Trophoblast cell (in vitro differentiated cells and primary cell): ENCODE results near the gene SIX1.
A peak's percentile ranks its signal among the peaks of the same experiment; 100 is the strongest.

ENCODE experiments used
- DNase-seq, 2 donors: peaks; one replicate each; pipeline ENCODE4 v3.0.0-alpha.2; 2016
- H2AFZ ChIP-seq: 2 replicates; pipeline ENCODE4 v1.6.1; 2013; ENCODE audit warnings: low read length, moderate library complexity, mild to moderate bottlenecking; ENCODE audit not compliant: insufficient read depth, poor library complexity
- H2AK5ac ChIP-seq: 2 replicates; pipeline ENCODE4 v1.6.1; 2013; ENCODE audit warnings: mild to moderate bottlenecking, low read length
- H2BK120ac ChIP-seq: 2 replicates; pipeline ENCODE4 v1.6.1; 2013; ENCODE audit warnings: low read length, mild to moderate bottlenecking, moderate library complexity; ENCODE audit not compliant: insufficient read depth, poor library complexity
- H2BK12ac ChIP-seq: 2 replicates; pipeline ENCODE4 v1.6.1; 2013; ENCODE audit warnings: mild to moderate bottlenecking, low read length, moderate library complexity
- H2BK5ac ChIP-seq: 2 replicates; pipeline ENCODE4 v1.6.1; 2013; ENCODE audit warnings: low read length, low read depth, moderate library complexity, mild to moderate bottlenecking; ENCODE audit not compliant: poor library complexity
- H3K14ac ChIP-seq: 2 replicates; pipeline ENCODE4 v1.6.1; 2013; ENCODE audit warnings: mild to moderate bottlenecking, low read length
- H3K18ac ChIP-seq: 2 replicates; pipeline ENCODE4 v1.6.1; 2013; ENCODE audit warnings: mild to moderate bottlenecking, low read length
- H3K23ac ChIP-seq: 2 replicates; pipeline ENCODE4 v1.6.1; 2013; ENCODE audit warnings: low read length
- H3K27ac ChIP-seq: 2 replicates; pipeline ENCODE4 v1.5.1; 2013; ENCODE audit warnings: low read depth, mild to moderate bottlenecking, inconsistent platforms, low read length, moderate library complexity
- H3K27me3 ChIP-seq: 2 replicates; pipeline ENCODE4 v1.6.1; 2013; ENCODE audit warnings: inconsistent platforms, mild to moderate bottlenecking, low read length, moderate library complexity; ENCODE audit not compliant: insufficient read depth
- H3K36me3 ChIP-seq, 2 experiments: 1 replicate in 1 of 2; 2 replicates in 1 of 2; pipeline ENCODE4 v1.6.1; 2013; ENCODE audit warnings: low read length in 2 of 2, mild to moderate bottlenecking in 2 of 2, moderate library complexity in 1 of 2; ENCODE audit not compliant: insufficient read depth in 2 of 2, control insufficient read depth in 1 of 2
- H3K4ac ChIP-seq: 2 replicates; pipeline ENCODE4 v1.6.1; 2013; ENCODE audit warnings: low read depth, mild to moderate bottlenecking, low read length, moderate library complexity
- H3K4me1 ChIP-seq, 2 experiments: 1 replicate in 1 of 2; 2 replicates in 1 of 2; pipeline ENCODE4 v1.6.1; 2013; ENCODE audit warnings: low read length in 2 of 2, mild to moderate bottlenecking in 2 of 2, moderate library complexity in 1 of 2; ENCODE audit not compliant: insufficient read depth in 2 of 2, control insufficient read depth in 1 of 2
- H3K4me2 ChIP-seq: 2 replicates; pipeline ENCODE4 v1.6.1; 2013; ENCODE audit warnings: inconsistent platforms, mild to moderate bottlenecking, low read length, moderate library complexity
- H3K4me3 ChIP-seq: 2 replicates; pipeline ENCODE4 v1.5.1; 2013; ENCODE audit warnings: mild to moderate bottlenecking, low read depth, low read length, inconsistent platforms
- H3K79me1 ChIP-seq: one replicate; pipeline ENCODE4 v1.6.1; 2013; ENCODE audit warnings: low read length
- H3K79me2 ChIP-seq: 2 replicates; pipeline ENCODE4 v1.6.1; 2013; ENCODE audit warnings: low read length, mild to moderate bottlenecking; ENCODE audit not compliant: control insufficient read depth, insufficient read depth, poor library complexity
- H3K9ac ChIP-seq: 2 replicates; pipeline ENCODE4 v1.6.1; 2013; ENCODE audit warnings: mild to moderate bottlenecking, low read length
- H3K9me3 ChIP-seq: 2 replicates; pipeline ENCODE4 v1.6.1; 2013; ENCODE audit warnings: low read depth, mild to moderate bottlenecking, control low read depth, inconsistent platforms, low read length; ENCODE audit not compliant: insufficient read depth
- H4K12ac ChIP-seq: 2 replicates; pipeline ENCODE4 v1.6.1; 2013; ENCODE audit warnings: low read depth, mild to moderate bottlenecking, low read length, moderate library complexity
- H4K8ac ChIP-seq: 2 replicates; pipeline ENCODE4 v1.6.1; 2013; ENCODE audit warnings: low read depth, mild to moderate bottlenecking, low read length, moderate library complexity
- H4K91ac ChIP-seq: one replicate; pipeline ENCODE4 v1.6.1; 2013; ENCODE audit warnings: low read depth, mild to moderate bottlenecking, low read length, moderate library complexity
- WGBS: extraction: QIAGEN DNeasy Blood & Tissue Kit; methylation state at CpG from one replicate; pipeline ENCODE4 v1.1.7; 2013; ENCODE audit warnings: missing lambda C conversion rate; ENCODE audit not compliant: insufficient read length, insufficient coverage; ENCODE audit errors: extremely low coverage; 5-methylcytosine and 5-hydroxymethylcytosine counted together

Gene SIX1

DNA sequence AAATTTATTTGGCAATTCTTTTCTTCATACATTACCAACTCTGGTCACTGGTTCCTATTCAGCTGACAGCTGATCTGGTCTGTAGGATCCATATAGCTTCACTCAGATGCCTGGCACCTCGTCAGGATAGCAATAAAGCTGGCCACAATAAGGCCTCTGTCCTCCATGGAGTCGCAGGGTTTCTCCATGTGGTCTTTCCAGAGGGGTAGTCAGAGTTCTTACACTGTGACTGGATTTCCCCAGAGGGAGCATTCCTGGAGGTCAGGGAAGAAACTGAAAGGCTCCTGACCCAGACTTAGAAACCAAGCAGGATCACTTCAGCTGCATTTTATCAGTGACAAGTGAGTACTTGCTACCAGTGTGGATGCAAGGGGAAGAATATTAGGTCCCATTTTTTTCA is 34.9 kb upstream of the SIX1 start:
- no peak overlapping the region for H3K23ac ChIP-seq
- no peak overlapping the region for H2BK5ac ChIP-seq
- no peak overlapping the region for H3K4me3 ChIP-seq
- no peaks in the 10 kb centered on the region for H3K79me1 ChIP-seq
- H3K36me3 ChIP-seq, result no peaks in the 10 kb centered on the region
- no peaks in the 10 kb centered on the region for H3K9me3 ChIP-seq
- no peak overlapping the region for H2AK5ac ChIP-seq
- H4K8ac ChIP-seq, result no peak overlapping the region
- no peaks in the 10 kb centered on the region for H3K27me3 ChIP-seq
- WGBS, result no CpG with 5 or more reads among the region's 2 CpGs
- no peak overlapping the region for H2AFZ ChIP-seq
- H4K12ac ChIP-seq, result no peak overlapping the region
- no peak overlapping the region for H3K14ac ChIP-seq
- H4K91ac ChIP-seq, result no peak overlapping the region
- no peak overlapping the region for H3K18ac ChIP-seq
- no peaks in the 10 kb centered on the region for H3K79me2 ChIP-seq
- no peak overlapping the region for H2BK12ac ChIP-seq
- H3K27ac ChIP-seq, result no peak overlapping the region
- no peaks in the 10 kb centered on the region for H3K4me1 ChIP-seq
- no peak for DNase-seq
- no peak overlapping the region for H3K4ac ChIP-seq
- no peak overlapping the region for H2BK120ac ChIP-seq
- no peak overlapping the region for H3K9ac ChIP-seq
- H3K4me2 ChIP-seq, result no peak overlapping the region

DNA sequence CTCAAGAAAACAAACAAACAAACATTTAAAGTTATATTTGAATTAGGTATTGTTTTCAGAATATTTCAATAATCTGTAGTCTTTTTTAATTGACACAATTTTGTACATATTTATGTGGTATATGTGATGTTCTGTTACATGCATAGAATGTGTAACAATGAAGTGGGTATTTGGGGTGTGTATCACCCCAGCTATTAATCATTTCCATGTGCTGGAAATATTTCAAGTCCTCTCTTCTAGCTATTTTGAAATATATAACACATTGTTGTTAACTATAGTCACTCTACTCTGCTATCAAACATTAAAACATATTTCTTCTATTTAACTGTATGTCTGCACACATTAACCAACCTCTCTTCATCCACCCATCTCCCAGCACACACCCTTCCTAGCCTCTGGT is 32.0 kb upstream of the SIX1 start:
- Histone ChIP-seq H2AFZ (no peak overlapping the region), H3K18ac (no peak overlapping the region), H2AK5ac (no peak overlapping the region), H3K27ac (no peak overlapping the region), H3K23ac (no peak overlapping the region), H4K12ac (no peak overlapping the region), H3K4me1 (no peaks in the 10 kb centered on the region), H3K79me2 (no peaks in the 10 kb centered on the region), H3K14ac (no peak overlapping the region), H3K9ac (no peak overlapping the region), H2BK120ac (no peak overlapping the region), H2BK12ac (no peak overlapping the region), H3K4ac (no peak overlapping the region), H4K91ac (no peak overlapping the region), H3K27me3 (no peaks in the 10 kb centered on the region), H2BK5ac (no peak overlapping the region), H3K79me1 (no peaks in the 10 kb centered on the region), H3K36me3 (no peaks in the 10 kb centered on the region), H3K4me2 (no peak overlapping the region), H3K9me3 (no peaks in the 10 kb centered on the region), H3K4me3 (no peak overlapping the region), H4K8ac (no peak overlapping the region)
- DNase-seq, result no peak

DNA sequence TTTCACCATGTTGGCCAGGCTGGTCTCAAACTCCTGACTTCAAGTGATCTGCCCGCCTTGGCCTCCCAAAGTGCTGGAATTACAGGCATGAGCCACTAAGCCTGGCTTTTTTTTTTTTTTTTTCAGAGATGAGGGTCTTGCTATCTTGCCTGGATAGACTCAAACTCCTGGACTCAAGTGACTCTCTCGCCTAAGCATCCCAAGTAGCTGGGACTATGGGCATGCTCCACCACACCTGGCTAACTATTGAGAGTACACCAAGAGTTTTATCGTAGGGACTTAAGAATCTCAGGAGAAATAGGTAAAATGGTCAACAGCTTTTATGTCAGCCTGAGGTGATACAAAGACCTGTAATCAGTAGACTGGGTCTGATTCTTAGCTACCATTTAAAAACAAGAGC is 31.2 kb upstream of the SIX1 start:
- Histone ChIP-seq H3K23ac (no peak overlapping the region), H2BK12ac (no peak overlapping the region), H4K12ac (no peak overlapping the region), H3K79me2 (no peaks in the 10 kb centered on the region), H2BK120ac (no peak overlapping the region), H4K8ac (no peak overlapping the region), H3K27me3 (no peaks in the 10 kb centered on the region), H3K4me2 (no peak overlapping the region), H2AK5ac (no peak overlapping the region), H3K4me3 (no peak overlapping the region), H3K4me1 (no peaks in the 10 kb centered on the region), H3K36me3 (no peaks in the 10 kb centered on the region), H3K18ac (no peak overlapping the region), H4K91ac (no peak overlapping the region), H2BK5ac (no peak overlapping the region), H3K9me3 (no peaks in the 10 kb centered on the region), H3K14ac (no peak overlapping the region), H3K4ac (no peak overlapping the region), H3K27ac (no peak overlapping the region), H2AFZ (no peak overlapping the region), H3K79me1 (no peaks in the 10 kb centered on the region), H3K9ac (no peak overlapping the region)
- peak; percentile 48 to 73 for DNase-seq
- no CpG with 5 or more reads among the region's 3 CpGs for WGBS

DNA sequence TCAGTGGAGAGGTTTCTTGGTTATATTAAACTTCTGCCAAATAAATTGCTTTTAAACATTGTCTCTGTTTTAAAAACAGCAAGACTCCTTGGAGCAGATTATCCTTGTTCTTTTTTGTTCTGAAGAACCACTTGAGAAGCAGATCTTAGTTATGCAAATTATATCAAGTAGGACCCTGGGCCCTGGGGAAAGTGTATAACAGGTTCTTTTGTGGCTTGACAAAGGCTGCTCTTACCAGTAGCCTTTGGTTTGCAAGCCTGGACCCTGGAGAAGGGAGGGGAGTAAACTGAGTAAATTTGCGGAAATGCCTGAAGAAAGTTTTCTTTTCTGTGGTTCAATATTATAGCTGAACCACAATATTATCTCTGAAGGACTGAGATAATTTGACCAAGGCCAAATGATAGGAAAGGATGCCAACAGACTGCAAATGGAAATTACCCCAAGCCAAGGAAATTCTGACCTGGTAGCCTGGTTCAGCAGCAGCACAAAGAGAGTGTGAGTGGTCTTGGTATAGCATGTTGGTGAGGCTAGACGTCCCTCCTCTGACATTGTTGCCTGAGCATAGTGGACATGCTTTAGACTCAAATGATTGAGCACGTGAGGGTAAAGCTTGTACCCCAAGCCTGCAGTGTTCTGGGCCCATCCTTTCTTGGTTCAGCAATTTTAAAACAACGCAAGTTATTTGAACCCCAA is 30.4 kb upstream of the SIX1 start:
- no peaks in the 10 kb centered on the region for H3K79me2 ChIP-seq
- H3K14ac ChIP-seq, result no peak overlapping the region
- H3K27ac ChIP-seq, result no peak overlapping the region
- H3K4me1 ChIP-seq, result no peaks in the 10 kb centered on the region
- H2AFZ ChIP-seq, result no peak overlapping the region
- no peak overlapping the region for H2BK5ac ChIP-seq
- WGBS, result no CpG with 5 or more reads among the region's 4 CpGs
- H3K4me3 ChIP-seq, result no peak overlapping the region
- H2BK120ac ChIP-seq, result no peak overlapping the region
- no peak overlapping the region for H4K91ac ChIP-seq
- H2AK5ac ChIP-seq, result no peak overlapping the region
- H4K8ac ChIP-seq, result no peak overlapping the region
- H3K18ac ChIP-seq, result no peak overlapping the region
- no peak overlapping the region for H4K12ac ChIP-seq
- H3K4me2 ChIP-seq, result no peak overlapping the region
- H3K9ac ChIP-seq, result no peak overlapping the region
- no peaks in the 10 kb centered on the region for H3K36me3 ChIP-seq
- H2BK12ac ChIP-seq, result no peak overlapping the region
- no peak overlapping the region for H3K4ac ChIP-seq
- H3K79me1 ChIP-seq, result no peaks in the 10 kb centered on the region
- no peak overlapping the region for H3K23ac ChIP-seq
- DNase-seq, result no peak
- no peaks in the 10 kb centered on the region for H3K9me3 ChIP-seq
- H3K27me3 ChIP-seq, result no peaks in the 10 kb centered on the region
